AG08396 (cell line): ENCODE measurements around the gene KDM6B.
"Not testable (repeated sequence)": the region's sequence is repeated elsewhere in the genome, so short reads cannot be mapped to it uniquely, and the experiment has no call there.

ENCODE experiments used
- DNase-seq: peaks from one replicate; pipeline ENCODE4 v3.0.0; 2012; ENCODE audit warnings: low spot score, mixed read lengths

KDM6B gene, protein sequence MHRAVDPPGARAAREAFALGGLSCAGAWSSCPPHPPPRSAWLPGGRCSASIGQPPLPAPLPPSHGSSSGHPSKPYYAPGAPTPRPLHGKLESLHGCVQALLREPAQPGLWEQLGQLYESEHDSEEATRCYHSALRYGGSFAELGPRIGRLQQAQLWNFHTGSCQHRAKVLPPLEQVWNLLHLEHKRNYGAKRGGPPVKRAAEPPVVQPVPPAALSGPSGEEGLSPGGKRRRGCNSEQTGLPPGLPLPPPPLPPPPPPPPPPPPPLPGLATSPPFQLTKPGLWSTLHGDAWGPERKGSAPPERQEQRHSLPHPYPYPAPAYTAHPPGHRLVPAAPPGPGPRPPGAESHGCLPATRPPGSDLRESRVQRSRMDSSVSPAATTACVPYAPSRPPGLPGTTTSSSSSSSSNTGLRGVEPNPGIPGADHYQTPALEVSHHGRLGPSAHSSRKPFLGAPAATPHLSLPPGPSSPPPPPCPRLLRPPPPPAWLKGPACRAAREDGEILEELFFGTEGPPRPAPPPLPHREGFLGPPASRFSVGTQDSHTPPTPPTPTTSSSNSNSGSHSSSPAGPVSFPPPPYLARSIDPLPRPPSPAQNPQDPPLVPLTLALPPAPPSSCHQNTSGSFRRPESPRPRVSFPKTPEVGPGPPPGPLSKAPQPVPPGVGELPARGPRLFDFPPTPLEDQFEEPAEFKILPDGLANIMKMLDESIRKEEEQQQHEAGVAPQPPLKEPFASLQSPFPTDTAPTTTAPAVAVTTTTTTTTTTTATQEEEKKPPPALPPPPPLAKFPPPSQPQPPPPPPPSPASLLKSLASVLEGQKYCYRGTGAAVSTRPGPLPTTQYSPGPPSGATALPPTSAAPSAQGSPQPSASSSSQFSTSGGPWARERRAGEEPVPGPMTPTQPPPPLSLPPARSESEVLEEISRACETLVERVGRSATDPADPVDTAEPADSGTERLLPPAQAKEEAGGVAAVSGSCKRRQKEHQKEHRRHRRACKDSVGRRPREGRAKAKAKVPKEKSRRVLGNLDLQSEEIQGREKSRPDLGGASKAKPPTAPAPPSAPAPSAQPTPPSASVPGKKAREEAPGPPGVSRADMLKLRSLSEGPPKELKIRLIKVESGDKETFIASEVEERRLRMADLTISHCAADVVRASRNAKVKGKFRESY (N-terminal part only)

DNA sequence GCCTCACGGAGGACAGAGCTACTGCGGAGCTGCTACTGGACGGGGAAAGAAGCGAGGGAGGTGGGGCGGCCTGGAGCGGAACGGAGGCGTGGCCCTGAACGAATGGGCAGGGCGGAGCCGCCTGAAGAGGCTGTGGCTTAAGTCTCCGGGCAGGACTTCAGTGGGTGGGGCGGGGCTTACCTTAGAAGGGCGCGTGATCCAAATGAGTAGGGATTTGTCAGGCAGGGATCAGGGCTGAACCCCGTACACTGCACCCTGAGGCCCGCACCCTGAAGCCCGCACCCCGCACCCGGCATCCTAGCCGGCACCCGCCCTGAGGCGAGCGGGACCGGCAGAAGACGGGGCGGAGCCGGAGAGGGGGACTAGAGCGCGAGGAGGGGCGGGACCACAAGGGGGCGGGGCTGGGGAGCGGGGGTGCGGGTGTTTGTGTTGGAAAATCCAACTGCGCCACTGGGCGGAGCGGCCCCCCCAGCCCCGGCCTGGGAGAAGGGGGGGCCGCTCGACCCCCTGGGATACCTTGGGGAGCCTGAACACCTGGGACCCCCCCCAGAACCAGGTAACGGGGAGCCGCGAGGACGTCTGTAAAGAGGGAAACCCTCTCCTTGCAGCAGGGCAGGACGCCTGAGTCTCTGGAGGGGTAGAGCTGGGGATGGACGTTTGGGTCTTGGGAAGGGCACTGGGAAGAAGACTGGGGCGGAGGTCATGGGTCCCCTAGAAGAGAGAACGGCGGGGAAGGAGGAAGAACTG, at the start of gene KDM6B:
Gene KDM6B (plus strand): TSS at position 423 of the 747 bp plus-strand sequence. CDS start 11,338 bp downstream, outside the sequence.
- DNase-seq = peak; percentile 93

DNA sequence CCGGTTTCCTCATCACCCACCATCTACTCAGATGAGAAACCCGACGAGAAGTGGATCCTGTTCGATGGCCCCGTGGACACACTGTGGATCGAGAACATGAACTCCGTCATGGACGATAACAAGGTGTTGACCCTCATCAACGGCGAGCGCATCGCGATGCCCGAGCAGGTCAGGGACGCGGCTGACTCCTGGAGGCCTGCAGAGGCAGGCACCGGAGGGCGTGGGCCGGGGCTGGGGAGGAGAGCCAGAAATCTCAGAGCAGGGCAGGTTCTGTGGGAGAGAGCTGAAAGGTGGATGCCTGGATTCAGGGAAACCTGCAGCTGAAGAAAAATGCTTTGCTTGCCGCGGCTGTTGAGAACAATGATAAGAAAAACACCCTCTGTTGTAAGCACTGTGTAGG, 47.2 kb upstream of the KDM6B start:
- no peak for DNase-seq

DNA sequence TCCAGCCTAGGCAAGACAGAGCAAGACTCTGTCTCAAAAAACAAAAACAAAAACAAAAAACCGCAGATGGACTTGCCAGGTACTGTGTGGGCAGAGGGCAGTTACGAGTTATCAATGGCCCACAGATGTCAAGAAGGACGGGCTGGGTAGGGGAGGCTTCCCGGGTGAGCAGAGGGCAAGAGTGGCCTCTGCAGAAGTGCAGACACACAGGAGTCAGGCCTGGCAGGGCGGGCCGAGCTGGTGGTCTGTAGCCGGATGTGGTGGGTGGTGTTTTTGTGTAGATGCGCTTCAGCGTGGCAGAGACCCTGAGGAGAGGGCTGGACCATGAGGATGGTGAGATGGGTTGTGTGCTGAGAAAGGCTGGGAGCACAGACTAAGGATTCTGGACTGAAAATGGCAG, 44.9 kb upstream of the KDM6B start:
- DNase-seq = no peak

DNA sequence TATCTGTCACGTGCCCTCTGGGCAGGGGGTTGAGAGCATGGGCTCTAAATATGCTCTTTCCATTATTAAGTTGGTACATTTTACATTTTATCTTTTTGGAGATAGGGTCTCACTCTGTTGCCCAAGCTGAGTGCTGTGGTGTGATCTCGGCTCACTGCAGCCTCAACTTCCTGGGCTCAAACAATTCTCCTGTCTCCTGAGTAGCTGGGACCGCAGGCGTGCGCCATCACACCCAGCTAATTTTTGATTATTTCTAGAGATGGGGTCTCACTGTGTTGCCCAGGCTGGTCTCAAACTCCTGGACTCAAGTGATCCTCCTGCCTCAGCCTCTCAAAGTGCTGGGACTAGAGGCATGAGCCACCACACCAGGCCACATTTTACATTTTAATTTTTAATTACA, 43.9 kb upstream of the KDM6B start:
- DNase-seq = no peak

DNA sequence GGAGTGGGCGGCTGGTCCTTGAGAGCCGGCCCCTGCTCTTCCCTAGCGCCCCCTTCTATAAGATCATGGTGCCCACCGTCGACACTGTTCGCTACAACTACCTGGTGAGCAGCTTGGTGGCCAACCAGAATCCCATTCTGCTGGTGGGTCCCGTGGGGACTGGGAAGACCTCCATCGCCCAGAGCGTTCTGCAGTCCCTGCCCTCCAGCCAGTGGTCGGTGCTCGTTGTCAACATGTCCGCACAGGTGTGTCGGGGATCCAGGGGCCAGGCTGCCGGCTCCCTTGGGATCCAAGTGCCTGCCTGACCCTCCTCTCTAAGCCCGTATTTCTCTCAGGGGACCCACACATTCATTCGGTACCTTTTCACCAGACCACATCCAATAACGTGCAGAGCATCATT, 41.4 kb upstream of the KDM6B start:
- DNase-seq = no peak

DNA sequence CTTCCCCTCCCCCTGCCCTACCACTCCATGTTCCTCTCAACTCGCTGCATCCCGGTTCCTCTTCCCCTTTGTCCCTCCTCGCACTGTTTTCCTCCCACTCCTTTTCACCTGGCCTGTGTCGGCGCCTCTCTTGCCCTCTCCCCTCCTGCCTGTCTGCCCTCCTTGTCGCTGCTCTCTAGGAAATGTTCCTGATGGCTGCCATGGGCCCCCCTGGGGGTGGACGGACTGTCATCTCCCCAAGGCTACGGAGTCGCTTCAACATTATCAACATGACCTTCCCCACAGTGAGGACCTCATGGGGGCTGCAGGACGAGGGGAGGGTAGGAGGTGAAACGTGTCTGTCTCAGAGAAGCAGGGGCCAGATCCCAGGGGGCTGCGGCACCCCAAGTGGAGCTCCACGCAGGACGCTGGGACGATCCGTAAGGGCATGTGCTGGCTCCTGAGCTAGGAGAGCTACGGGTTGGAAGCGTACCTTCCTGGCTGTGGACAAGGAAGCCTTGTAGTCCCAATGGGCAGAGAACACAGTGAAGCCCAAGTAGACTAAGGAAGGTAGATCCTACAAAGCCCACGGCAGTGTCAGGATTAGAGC, 39.8 kb upstream of the KDM6B start:
- DNase-seq = no peak

DNA sequence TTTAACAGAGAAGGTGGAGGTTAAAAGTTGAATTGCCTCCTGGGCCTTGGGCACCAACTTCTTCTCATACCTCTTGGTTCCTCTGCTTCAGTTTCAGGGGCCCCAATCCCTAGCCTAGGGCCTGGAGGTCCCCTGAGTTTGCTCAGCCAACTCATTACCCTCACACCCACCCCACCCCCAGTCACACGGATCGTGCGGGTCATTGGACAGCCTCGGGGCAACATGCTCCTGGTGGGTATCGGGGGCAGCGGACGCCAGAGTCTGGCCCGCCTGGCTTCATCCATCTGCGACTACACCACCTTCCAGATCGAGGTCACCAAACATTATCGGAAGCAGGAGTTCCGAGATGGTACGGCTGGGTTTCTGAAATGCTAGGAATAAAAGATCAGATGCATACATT, 36.0 kb upstream of the KDM6B start:
- DNase-seq = no peak

DNA sequence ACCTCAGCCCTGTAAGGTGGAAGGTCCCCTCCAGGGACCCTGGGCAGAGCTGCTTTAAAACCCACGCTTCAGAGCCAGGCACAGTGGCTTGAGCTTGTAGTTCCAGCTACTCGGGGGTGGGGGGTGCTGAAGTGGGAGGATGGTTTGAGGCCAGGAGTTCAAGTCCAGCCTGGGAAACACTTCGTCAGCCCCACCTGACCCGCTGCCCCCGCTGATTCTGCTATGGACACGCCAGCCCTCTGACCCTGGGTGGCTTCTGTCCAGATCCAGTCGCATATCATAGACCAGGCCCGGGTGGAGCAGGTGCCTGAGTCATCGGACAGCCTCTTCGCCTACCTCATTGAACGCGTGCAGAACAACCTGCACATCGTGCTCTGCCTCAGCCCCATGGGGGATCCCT, 35.2 kb upstream of the KDM6B start:
- DNase-seq = no peak

DNA sequence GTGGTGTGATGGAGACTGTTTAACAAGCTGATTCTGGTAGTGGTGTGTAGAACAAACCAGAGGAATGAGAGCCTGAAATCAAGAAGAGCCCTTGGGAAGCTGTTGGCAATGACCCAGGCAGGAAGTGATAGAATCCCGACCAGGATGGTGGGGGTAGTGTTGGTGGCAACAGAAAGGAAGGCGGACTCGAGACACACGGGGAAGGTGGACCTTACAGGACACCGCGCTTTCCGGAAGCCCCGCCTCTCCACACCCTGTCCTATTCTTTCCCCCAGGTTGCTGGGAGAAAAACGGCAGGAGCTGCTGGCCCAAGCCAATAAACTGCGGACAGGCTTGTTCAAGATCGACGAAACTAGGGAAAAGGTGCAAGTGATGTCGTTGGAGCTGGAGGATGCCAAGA, 30.0 kb upstream of the KDM6B start:
- DNase-seq = no peak

DNA sequence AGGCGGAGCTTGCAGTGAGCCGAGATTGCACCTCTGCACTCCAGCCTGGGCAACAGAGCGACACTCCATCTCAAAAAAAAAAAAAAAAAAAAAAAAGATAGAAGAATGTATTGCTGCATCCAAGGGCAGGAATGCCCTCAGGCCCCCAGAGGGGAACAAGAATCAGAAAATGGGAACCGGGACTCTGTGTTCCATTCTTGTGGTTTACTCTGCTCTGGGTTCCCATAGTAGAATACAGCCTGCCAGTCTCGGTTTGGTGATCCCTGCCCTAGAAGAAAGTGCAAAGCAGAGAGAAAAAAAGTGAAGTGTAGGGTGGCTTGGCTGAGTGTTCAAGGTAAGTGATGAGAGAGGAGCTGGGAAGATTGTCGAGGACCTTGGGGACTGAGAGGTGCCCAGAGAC, 27.4 kb upstream of the KDM6B start:
- no peak for DNase-seq

DNA sequence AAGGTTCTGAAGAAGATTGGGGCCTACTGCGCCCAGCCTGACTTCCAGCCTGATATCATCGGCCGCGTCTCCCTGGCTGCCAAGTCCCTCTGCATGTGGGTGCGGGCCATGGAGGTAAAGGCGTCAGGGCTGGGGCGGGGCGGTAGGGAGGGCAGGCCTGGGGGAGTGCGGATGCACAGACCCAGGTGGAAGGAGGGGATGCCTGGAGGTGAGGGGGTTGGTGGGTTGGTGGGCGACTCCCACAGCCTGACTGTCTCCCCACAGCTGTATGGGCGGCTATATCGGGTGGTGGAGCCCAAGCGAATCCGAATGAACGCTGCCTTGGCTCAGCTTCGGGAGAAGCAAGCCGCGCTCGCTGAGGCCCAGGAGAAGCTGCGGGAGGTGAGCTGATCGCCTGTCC, 26.8 kb upstream of the KDM6B start:
- no peak for DNase-seq

DNA sequence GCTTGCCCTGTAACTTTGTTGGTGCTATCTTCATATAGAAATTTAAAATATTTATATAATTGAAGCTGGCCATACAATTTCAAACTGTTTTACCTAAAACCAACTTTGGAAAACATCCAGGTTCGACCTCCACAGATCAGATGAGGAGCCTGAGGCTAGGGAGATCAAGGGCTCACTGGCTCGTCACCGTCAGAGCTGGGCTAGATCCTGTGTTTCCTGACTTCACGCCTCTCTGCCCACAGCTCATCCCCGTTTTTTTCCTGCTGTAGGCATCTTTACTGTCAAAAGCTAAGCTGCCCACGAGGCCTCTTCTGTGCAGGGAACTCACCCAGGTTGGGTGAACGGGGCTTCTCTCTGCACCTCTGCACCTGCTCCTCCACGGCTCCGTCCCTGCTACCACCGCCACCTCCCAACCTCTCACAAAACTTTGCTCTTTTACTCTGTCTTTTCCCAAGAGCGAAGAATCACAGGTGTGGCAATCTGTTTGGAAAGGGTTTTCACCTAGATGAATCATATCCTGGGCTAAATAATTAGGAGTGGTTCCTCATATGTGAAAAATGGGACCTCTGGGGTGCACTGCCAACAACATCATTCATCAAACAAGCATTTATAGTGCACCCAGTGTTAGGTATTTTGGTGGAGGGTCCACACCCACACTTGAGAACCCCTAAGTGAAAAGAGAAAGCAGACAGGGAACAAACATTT, 24.8 kb upstream of the KDM6B start:
- no peak for DNase-seq

DNA sequence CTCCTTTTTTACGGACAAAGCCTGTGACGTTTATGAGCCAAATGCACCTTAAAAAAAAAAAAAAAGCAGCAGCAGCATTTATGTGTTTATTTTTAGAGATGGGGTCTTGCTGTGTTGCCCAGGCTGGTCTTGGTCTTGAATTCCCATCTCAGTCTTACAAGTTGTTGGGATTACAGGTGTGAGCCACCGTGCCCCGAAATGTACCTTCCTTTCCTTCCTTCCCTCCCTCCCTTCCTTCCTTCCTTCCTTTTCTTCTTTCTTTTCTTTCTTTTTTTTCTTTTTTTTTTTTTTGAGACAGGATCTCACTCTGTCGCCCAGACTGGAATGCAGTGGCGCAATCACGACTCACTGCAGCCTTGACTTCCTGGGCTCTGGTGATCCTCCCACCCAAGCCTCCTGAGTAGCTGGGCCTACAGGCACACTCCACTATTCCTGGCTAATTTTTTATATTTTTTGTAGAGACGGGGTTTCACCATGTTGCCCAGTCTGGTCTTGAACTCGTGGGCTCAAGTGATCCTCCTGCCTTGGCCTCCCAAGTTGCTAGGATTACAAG, 24.1 kb upstream of the KDM6B start:
- DNase-seq = not testable (repeated sequence)

DNA sequence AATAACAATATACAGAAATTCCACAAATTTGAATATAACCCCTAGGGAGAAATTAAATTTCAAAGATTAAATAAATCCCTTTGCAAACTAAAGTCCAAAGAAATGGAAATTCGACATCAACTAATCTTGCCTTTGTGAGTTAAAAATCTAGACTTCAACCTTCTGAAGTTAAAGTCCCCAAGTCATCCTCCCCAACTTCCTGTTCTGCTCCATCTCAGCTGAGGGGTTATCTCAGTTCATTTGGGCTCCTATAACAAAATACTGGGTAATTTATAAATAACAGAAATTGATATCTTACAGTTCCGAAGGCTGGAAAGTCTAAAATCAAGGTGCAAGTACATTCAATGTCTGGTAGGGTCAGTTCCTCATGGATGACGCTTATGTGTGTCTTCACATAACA, 22.8 kb upstream of the KDM6B start:
- no peak for DNase-seq

DNA sequence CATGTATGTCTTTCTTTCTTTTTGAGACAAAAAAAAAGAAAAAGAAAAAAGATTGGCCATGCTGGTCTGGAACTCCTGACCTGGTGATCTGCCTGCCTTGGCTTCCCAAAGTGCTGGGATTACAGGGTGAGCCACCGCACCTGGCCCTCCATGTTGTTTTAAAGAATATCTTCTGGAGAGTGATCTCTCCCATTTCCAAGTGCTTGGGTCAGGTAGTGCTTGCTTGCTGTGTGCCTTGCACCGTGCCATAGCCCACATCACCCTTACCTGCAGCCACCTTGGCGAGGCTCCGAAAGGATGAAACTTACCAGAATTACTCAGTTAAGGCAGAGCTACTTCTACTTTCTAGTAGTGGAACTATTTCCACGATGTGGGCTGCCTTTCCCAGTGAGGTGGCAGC, 19.0 kb upstream of the KDM6B start:
- no peak for DNase-seq

DNA sequence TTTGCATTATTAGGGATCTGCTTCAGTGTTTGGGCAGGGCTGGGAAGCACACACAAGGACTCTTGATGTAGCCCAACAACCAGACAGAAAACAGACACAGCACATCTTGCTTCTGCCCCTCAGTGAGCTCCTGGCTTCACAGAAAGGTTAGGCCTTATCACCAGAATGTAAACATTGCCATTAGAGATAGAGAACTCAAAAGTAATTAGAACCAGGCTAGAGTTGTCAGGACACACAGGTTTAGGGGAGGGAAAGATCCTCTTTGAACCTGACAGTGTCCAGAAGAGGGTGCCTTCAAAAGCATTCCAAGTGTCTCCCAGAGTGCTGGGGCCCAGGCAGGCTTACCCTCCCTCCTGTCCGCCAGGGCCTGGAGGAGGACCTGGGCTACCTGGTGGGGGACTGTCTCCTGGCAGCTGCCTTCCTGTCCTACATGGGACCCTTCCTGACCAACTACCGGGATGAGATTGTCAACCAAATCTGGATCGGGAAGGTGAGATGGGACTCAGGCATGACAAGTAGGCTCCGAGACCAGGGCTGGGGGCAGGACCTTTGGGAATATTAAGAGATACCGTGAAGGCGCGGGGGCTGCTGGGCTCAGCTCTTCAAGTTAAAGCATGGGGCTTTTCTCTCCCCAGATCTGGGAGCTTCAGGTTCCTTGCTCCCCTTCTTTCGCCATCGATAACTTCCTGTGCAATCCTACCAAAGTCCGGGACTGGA, 16.9 kb upstream of the KDM6B start:
- DNase-seq = no peak

DNA sequence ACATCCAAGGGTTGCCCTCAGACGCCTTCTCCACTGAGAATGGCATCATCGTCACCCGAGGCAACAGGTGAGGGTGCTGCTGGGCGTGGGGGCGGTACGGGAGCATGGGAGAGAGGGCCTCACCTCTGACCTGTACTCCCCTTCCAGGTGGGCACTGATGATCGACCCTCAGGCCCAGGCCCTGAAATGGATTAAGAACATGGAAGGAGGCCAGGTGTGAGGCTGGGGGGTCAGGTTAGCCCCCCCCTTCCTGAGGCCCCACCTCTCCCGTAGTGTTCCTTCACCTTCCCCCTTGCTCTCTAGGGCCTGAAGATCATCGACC, 16.4 kb upstream of the KDM6B start:
- DNase-seq = no peak

DNA sequence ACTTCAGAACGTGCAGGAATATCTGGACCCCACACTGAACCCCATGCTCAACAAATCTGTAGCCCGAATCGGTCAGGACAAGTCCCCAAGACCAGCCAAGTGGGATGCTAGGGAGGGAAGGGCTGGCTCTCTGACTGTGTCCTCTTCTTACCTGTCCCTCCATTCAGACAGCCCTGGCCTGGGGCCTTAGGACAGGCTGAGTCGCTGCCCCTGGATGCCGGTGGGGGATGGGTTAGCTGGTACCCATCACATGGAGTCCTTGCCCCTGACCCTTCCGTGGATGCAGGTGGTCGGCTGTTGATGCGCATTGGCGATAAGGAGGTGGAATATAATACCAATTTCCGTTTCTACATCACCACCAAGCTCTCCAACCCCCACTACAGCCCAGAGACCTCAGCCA, 16.0 kb upstream of the KDM6B start:
- no peak for DNase-seq

DNA sequence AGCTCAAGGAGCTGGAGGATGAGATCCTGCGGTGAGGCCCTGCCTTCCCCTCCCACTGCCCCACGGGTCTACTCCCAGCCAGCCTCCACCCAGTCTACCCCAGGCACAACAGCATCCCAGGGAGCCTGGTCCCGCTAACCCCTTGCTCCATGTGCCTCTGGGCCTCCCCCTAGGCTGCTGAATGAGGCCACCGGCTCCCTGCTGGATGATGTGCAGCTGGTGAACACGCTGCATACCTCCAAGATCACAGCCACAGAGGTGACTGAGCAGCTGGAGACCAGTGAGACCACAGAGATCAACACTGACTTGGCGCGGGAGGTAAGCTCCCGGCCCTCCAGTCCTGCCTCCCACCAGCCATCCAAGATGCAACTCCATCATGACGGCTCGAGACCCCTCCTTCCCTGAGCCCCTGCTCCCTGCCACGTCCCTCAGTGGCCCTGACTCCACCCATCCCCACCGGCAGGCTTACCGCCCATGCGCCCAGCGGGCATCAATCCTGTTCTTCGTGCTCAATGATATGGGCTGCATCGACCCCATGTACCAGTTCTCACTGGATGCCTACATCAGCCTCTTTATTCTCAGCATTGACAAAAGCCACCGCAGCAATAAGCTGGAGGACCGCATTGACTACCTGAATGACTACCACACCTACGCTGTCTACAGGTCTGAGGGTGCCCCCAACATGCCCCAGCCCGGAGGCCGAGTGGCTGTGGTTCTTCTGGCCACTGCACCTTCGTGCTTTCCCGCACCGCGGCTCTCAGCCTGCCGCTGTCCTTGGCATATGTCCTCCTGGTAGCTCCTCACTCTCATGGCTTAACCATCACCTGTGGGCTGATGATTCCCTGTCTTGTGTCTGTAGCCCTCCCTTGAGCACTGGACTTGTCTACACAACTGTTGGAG, 15.0 kb upstream of the KDM6B start:
- DNase-seq = no peak
